Iris pigment epithelial cell (primary cell): ENCODE measurements around the gene UBA7.
"Not testable (repeated sequence)": the region's sequence is repeated elsewhere in the genome, so short reads cannot be mapped to it uniquely, and the experiment has no call there.

Experiments
- DNase-seq: peaks from one replicate; pipeline ENCODE4 v3.0.0-alpha.2; 2011; ENCODE audit warnings: low read depth

The UBA7 gene

DNA sequence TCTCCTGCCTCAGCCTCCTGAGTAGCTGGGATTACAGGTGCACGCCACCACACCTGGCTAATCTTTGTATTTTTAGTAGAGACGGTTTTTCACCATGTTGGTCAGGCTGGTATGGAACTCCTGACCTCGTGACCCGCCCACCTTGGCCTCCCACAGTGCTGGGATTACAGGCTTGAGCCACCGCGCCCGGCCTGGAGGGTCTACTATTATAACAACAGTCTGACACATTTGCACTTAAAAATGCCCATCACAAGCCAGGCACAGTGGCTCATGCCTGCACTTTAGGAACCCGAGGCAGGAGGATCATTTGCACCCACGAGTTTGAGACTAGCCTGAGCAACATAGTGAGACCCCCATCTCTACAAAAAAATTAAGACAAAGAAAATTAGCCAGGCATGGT, 31.5 kb downstream of the UBA7 start:
- DNase-seq = not testable (repeated sequence)

DNA sequence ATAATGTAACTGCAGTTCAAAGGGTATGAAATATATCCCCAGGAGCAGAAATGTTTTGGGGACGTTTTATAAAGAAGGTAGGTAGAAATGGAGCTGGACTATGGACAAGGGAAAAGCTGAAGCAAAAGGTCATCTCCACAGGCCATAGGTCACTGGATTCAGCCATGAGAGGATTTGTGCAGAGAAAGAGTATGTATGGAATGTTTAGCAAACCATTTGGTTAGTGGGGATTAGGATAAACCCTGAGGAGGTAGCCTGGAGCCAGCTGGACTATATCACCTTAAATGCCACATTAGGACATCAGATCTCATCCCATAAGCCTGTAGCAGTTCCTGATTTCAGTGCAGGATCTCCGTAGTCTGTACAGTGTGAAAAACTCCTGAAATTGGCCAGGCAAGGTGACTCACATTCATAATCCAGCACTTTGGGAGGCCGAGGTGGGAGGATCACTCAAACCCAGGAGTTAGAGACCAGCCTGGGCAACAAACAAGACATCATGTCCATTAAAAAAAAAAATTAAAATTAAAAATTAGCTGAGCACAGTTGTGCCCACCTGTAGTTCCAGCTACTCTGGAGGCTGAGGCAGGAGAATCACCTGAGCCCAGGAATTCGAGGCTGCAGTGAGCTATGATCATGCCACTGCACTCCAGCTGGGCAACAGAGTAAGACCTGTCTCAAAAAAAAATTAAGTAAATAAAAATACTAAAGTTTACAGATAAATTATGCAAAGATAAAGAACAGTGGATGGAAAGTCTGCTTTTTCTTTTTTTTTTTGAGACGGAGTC, 32.1 kb downstream of the UBA7 start:
- no peak for DNase-seq

DNA sequence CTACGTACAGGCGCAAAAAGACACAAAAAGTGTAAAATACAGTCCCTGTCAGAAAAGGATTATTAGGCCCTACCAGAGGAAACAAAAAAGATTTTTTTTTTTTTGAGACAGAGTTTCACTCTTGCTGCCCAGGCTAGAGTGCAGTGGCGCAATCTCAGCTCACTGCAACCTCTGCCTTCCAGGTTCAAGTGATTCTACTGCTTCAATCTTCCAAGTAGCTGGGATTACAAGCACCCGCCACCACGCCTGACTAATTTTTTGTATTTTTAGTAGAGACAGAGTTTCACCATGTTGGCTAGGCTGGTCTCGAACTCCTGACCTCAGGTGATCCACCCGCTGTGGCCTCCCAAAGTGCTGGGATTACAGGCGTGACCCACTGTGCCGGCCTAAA, 32.8 kb downstream of the UBA7 start:
- DNase-seq = not testable (repeated sequence)

DNA sequence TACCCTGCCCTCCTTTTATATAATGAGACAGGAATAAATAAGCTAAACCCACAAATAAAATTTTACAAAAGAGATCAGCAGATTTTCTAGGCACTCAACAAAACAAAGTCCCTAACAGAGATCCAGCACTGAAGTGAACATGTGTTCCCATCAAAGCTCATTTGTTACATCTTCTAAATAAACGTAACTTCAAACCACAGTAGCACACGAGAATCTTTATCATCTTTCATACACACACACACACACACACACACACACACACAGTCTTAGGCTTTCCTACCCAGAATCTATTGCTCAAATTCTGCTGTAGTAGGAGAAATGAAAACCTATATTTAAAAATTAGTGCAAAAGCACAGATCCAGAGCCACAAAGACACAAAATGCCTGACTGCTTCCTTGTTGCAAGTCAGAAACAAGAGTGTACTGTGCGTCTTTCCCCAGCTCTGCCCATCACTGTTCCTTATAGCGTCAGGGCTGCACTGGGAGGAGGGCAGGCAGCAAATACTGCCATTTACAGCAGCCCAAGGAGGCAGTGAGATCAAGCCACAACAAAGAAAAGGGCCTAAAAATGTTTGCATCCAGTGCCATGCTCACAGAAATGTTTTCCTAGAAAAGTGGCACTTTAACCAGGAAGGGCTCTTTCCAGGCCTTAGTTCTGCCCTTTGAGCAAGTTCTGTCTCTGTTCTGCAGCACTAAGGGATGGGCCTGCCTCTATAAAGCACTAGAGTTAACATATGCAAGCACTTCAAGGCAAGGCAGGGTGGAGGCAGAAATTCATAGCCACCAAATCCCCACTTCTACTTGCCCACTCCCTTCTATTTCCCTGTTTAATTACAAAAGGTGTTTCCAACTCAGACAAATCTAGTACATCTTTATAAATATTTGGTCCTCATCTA, 33.4 kb downstream of the UBA7 start:
- DNase-seq = no peak

DNA sequence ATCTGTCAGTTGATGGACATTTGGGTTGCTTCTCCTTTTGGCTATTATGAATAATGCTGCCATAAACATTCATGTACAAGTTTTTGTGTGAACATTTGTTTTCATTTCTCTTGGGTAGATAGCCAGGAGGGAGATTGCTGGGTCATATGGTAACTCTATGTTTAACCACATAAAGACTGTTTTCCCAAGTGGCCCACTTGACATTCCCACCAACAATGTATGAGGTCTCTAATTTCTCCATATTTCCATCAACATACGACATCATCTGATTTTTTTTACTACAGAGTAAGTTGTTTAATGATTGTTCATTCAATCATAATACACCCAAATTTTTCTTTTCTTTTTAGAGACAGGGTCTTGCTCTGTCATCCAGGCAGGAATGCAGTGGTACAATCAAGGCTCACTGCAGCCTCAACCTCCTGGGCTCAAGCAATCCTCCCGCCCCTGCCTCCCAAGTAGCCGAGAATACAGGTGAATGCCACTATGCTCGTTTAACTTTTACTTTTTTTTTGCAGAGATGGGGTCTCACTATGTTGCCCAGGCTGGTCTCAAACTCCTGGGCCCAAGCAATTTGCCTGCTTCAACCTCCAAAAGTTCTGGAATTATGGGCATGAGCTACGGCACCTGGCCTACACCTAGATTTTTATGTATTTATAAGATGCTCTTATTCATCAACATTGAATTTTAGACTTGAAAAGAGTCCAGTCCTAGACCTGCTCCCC, 34.2 kb downstream of the UBA7 start:
- no peak for DNase-seq

DNA sequence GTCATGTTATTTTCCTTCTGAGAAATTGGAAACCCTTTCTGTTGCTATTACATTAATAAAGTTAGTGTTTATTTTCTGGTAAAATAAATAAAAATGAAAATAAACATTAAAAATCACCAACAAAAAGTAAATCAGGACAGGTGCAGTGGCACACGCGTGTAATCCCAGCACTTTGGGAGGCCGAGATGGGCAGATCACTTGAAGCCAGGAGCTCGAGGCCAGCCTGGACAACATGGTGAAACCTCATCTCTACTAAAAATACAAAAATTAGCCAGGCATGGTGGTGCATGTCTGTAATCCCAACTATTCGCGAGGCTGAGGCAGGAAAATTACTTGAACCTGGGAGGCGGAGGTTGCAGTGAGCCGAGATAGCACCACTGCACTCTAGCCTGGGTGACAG, 37.7 kb downstream of the UBA7 start:
- DNase-seq = not testable (repeated sequence)

DNA sequence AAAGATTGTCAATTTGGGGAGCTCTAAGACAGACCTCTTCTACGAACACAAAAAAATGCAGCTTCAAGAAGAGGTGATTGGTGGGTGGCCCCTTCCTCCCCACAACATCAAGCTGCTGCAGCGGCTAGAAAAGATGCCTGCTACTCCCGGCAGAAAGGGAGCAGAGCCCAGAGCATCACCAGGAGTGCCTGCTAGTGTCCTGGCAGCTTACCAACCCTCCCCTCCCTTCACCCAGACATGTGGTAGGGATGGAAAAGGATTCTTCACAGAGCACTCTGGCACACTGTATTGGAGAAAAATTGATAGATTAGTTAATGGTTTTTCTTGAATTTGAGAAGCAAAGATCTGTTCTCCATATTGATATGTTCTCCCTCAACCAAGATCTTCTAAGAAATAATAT, 38.2 kb downstream of the UBA7 start:
- DNase-seq = no peak

DNA sequence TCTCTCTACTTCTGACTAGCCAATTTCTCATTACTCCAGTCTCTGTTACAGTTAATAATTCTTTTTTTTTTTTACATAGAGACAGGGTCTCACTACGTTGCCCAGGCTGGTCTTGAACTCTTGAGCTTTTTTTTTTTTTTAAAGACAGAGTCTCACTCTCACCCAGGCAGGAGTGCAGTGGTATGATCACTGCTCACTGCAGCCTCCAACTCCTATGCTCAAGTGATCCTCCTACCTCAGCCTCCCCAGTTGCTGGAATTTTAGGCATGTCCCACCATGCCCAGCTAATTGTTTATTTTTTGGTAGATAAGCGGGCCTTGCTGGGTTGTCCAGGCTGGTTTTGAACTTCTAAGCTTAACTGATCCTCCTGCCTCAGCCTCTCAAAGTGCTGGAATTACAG, 41.0 kb downstream of the UBA7 start:
- no peak for DNase-seq

DNA sequence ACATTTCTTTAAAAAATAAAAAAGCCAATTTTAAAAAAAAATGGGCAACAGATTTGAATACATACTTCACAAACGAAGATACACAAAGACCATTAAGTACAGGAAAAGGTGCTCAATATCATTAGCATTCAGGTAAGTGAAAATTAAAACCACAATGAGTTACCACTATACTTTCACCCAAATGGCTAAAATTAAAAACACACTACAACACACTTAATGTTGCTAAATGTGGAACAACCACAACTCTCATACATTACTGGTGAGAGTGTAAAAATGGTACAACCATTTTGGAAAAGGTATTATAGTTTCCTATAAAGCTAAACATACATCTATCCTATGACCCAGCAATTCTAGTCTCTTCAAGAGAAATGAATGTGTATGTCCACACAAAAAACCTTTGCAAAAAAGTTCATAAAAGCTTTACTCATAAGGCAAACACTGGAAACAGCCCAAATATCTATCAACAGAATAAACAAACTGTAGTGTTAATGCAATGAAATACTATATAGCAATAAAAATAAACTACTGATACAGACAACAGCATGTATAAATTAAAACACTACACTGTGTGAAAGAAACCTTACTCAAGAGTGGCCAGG, 42.3 kb downstream of the UBA7 start:
- DNase-seq = no peak

DNA sequence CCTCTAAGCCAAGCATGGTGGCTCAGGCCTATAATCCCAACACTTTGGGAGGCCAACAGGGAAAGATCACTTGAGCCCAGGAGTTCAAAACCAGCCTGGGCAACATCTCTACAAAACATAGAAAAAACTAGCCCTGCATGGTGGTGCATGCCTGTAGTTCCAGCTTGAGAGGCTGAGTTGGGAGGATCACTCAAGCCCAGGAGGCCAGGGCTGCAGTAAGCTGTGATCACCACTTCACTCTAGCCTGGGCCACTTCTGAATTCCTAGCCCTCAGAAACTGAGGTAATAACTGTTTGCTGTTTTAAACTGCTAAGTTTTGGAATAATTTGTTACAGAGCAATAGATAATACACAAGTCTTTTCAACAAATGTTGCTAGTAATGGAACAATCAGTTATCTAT, 43.8 kb downstream of the UBA7 start:
- DNase-seq = no peak

DNA sequence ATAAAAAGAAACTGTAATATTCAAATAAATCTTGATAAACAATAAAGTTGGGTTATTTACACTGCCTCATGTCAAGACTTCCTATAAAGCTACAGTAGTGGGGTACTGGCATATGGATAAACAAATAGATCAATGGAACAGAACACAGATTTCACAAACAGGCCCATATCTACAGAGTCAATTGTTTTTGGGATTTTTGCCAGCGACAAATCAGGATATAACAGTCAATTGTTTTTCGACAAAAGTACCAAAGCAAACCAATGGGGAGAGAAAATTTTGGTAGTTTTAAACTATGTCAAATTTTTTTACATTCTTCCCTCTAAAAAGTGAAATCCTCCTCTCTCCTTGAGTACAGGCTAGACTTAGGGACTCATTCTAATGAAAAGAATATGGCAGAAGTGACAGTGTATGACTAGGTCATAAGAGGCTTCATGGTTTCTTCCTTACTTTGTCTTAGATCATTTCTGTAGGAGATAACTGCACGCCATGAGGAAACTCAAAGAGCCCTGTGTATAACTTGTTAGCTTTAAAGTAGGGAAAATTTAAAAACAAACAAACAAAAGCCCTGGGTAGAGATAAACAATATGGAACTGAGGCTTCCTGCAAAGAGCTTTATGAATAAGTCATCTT, 44.4 kb downstream of the UBA7 start:
- DNase-seq = no peak

DNA sequence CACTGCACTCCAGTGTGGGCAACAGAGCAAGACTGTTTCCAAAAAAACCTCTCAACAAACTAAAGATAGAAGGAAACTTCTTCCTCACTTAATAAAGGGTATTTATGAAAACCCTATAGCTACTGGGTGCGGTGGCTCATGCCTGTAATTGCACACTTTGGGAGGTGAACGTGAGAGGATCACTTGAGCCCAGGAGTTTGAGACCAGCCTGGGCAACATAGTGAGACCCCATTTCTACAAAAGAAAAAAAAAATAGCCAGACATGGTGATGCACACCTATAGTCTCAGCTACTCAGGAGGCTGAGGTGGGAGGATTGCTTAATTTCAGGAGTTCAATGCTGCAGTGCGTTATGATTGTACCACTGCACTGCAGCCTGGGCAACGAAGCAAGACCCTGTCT, 49.8 kb downstream of the UBA7 start:
- DNase-seq = no peak

DNA sequence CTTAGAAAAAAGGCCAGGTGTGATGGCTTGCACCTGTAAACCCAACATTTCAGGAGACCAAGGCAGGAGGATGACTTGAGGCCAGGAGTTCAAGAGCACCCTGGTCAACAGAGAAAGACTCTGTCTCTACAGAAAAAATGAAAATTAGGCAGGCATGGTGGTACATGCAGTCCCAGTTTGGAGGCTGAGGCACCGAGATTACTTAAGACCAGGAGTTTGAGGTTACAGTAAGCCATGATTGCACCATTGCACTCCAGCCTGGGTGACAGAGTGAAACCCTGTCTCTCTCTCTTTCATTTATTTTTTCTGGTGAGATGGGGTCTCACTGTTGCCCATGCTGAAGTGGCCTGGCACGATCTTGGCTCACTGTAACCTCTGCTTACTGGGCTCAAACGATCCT, 52.1 kb downstream of the UBA7 start:
- DNase-seq = peak; percentile 41

DNA sequence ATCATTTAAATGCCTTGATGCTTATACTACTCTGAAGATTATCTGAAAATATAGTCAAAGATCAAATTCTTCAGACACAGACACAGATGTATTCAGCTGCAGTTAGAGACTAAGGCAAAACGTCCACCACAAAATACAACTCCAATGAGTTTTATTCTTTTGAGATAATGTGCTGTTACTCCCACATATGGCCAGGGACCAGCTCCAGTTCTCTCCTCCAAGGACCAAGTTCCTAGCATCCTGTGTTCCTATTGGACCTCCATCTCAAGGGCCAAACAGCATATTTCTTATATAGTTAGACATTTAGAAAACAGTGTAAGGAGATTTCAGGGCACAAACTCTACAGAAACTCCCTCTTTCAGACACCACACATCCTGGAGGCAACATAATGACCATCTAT, 54.5 kb downstream of the UBA7 start:
- DNase-seq = no peak

DNA sequence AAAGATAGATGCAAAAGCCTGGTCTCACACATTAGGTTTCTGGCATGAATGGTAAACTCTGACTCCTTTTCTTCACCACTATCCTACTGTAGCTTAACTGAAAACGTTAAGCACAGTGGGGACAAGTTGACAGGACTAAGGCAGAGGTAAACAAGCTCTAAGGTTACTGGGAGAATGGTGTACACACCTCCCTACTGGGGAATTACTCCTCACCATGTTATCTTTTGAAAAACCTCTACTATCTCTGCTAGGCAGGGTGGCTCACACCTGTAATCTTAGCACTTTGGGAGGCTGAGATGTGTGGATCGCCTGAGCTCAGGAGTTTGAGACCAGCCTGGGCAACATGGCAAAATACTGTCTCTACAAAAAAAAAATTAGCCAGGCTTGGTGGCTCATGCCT, 56.6 kb downstream of the UBA7 start:
- DNase-seq = no peak

DNA sequence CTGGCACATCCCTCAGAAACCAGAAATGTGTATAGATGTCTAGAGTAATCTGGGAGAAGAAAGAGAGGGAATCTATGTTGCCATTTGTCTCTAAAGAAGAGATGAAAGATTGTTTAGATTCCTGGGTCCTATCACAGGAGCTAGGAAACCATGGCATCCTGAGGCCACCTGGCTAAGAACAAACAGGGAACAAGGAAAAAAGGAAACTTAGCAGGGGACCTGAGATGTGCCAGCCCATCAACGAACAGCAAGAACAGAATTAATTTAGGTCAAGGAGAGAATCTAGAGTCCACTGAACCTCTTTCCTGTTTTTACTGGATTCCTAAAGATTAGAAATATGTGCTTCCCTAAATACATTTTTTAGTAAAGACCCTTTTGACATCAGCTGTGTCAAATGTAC, 57.7 kb downstream of the UBA7 start:
- DNase-seq = no peak
